AG04450 (cell line): ENCODE data around the gene IL15. TPM values are rescaled to one million over a fixed set of nuclear protein-coding genes. Genes with fewer than 3 reads are reported as not detected.
"Not testable (repeated sequence)": the region's sequence is repeated elsewhere in the genome, so short reads cannot be mapped to it uniquely, and the experiment has no call there.

ENCODE experiments used
- CTCF ChIA-PET: fragments of 300-600, 350-600 bp; formaldehyde crosslinking; extraction: SDS; loops from one replicate; lab custom pipeline; 2022; ENCODE audit warnings: antibody characterized with exemption, inconsistent platforms; lab: Charles Lee
- POLR2A ChIA-PET: fragments of 350-600 bp; formaldehyde crosslinking; extraction: SDS; loops from one replicate; lab custom pipeline; 2021; ENCODE audit warnings: antibody characterized with exemption, inconsistent platforms; lab: Yijun Ruan, JAX
- DNase-seq: peaks from one replicate; pipeline ENCODE4 v3.0.0-alpha.2; 2011; ENCODE audit warnings: low read depth, low spot score
- H3K27ac ChIP-seq: one replicate; pipeline ENCODE4 v1.5.1; 2012; ENCODE audit warnings: low read depth, low read length, control low read depth
- H3K27me3 ChIP-seq: one replicate; pipeline ENCODE4 v1.6.0; 2012; ENCODE audit warnings: low read length; ENCODE audit not compliant: control insufficient read depth, insufficient read depth
- H3K4me3 ChIP-seq: 2 replicates; pipeline ENCODE4 v1.5.1; 2011; ENCODE audit warnings: mild to moderate bottlenecking, low read depth, low read length, control low read depth
- H3K9me3 ChIP-seq: 2 replicates; pipeline ENCODE4 v1.5.1; 2012; ENCODE audit warnings: low read length; ENCODE audit not compliant: control insufficient read depth, insufficient read depth
- polyA plus RNA-seq: library from polyadenylated mRNA; depleted of rRNA; stranded (reverse); fragments of >200 nt; gene quantifications from 2 replicates; pipeline ENCODE4 v1.2.3, GENCODE V29; 2011
- TF ChIP-seq, protein P1 (sequence below): IDR thresholded peaks from 2 replicates; pipeline ENCODE4 v1.5.1; 2011; ENCODE audit warnings: low read depth, low read length, control low read depth, inconsistent platforms

Gene IL15
- polyA plus RNA-seq, 1 experiment: 10.9 TPM

DNA sequence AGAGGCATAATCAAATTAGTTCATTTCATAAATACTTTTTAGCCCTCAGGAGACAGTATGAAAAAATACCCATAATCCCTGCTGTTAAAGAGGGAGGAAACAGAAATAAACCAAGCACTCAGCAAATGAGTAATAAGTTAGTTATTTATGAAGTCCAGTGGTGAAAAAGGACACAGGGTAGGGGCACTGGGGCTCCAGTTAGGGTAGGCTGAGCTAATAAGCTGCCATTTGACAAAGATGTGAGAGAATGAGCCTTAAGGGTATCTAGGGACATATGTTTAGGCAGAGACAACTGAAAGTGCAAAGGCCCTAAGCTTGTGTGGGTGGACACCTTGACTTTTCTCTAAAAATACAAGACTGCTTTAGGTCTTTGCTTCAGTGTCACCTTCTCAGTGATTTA lies 94.4 kb downstream of the IL15 start:
- Histone ChIP-seq H3K4me3 (no peak overlapping the region), H3K27me3 (no peaks in the 10 kb centered on the region), H3K9me3 (no peaks in the 10 kb centered on the region; the same call in 1 of the 2 replicates), H3K27ac (no peak overlapping the region)
- ChIA-PET CTCF (no interaction called here), POLR2A (no interaction called here)
- no peak for DNase-seq
- TF ChIP-seq, protein P1, sequence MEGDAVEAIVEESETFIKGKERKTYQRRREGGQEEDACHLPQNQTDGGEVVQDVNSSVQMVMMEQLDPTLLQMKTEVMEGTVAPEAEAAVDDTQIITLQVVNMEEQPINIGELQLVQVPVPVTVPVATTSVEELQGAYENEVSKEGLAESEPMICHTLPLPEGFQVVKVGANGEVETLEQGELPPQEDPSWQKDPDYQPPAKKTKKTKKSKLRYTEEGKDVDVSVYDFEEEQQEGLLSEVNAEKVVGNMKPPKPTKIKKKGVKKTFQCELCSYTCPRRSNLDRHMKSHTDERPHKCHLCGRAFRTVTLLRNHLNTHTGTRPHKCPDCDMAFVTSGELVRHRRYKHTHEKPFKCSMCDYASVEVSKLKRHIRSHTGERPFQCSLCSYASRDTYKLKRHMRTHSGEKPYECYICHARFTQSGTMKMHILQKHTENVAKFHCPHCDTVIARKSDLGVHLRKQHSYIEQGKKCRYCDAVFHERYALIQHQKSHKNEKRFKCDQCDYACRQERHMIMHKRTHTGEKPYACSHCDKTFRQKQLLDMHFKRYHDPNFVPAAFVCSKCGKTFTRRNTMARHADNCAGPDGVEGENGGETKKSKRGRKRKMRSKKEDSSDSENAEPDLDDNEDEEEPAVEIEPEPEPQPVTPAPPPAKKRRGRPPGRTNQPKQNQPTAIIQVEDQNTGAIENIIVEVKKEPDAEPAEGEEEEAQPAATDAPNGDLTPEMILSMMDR: no peak

DNA sequence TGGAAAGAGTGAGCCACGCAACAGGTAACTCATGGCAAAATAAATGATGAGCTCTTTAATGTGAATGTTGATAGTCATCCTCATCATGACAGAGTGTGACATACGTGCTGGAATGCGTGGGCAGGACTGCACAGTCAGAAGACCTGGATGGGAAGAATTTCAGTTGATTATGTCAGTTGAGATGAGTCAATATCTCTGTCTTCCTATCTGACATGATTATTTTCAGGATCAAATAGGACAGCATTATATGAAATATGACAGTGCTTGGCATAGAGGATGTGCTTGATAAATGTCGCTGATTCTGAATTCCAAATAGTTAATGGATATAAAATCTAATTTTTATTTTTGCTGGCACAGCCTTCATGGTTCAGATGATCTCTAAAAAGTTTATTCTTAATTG lies 95.1 kb downstream of the IL15 start:
- no peaks in the 10 kb centered on the region; the same call in 1 of the 2 replicates for H3K9me3 ChIP-seq
- H3K27ac ChIP-seq: no peak overlapping the region
- H3K27me3 ChIP-seq: no peaks in the 10 kb centered on the region
- no peak for DNase-seq
- TF ChIP-seq, protein P1: no peak
- ChIA-PET CTCF (no interaction called here), POLR2A (no interaction called here)
- no peak overlapping the region for H3K4me3 ChIP-seq

DNA sequence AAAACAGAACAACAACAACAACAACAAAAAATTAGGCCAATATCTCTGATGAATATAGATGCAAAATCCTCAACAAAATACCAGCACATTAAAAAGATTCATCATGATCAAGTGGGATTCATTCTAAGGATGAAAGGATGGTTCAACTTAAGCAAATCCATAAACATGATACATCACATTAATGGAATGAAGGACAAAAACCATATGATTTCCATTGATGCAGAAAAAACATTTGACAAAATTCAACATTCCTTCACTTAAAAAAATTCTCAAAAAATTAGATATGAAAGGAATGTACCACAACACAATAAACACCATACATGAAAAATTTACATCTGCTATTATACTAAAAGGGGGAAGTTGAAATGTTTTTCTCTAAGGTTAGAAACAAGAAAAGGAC lies 103.3 kb downstream of the IL15 start:
- H3K27ac ChIP-seq: no peak overlapping the region
- TF ChIP-seq, protein P1: no peak
- H3K9me3 ChIP-seq: no peaks in the 10 kb centered on the region; the same call in 1 of the 2 replicates
- CTCF ChIA-PET: no interaction called here
- no peak overlapping the region for H3K4me3 ChIP-seq
- POLR2A ChIA-PET: no interaction called here
- H3K27me3 ChIP-seq: no peaks in the 10 kb centered on the region
- no peak for DNase-seq

DNA sequence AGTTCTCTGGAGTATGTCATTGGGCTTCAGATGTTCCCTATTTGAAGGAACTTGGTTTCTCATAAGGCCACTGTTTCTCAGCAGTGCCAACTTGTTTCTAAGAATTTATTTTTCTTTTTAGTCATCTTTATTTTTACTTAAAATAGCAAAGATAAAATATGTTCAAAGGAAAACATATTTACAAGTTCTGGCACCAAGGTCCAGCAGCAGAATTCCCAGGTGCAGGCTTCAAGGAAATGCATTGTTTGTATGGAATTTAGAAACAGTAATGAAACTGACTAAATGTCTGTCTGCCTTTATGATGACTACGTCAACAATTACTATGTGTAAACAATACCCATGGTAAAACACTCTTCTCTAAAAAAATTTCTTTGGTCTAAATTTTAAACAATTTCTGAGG lies 109.6 kb downstream of the IL15 start:
- no peak overlapping the region for H3K27ac ChIP-seq
- ChIA-PET CTCF (no interaction called here), POLR2A (no interaction called here)
- TF ChIP-seq, protein P1: no peak
- no peak overlapping the region for H3K4me3 ChIP-seq
- no peaks in the 10 kb centered on the region for H3K9me3 ChIP-seq
- no peaks in the 10 kb centered on the region for H3K27me3 ChIP-seq
- DNase-seq: no peak

DNA sequence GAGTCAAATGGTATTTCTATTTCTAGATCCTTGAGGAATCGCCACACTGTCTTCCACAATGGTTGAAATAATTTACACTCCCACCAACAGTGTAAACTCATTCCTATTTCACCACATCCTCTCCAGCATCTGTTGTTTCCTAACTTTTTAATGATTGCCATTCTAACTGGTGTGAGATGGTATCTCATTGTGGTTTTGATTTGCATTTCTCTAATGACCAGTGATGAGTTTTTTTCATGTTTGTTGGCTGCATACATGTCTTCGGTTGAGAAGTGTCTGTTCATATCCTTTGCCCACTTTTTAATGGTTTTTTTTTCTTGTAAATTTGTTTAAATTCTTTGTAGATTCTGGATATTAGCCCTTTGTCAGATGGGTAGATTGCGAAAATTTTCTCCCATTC lies 115.4 kb downstream of the IL15 start:
- H3K9me3 ChIP-seq, H3K27me3 ChIP-seq, POLR2A ChIA-PET, H3K27ac ChIP-seq, H3K4me3 ChIP-seq, DNase-seq, CTCF ChIA-PET: not testable (repeated sequence)

DNA sequence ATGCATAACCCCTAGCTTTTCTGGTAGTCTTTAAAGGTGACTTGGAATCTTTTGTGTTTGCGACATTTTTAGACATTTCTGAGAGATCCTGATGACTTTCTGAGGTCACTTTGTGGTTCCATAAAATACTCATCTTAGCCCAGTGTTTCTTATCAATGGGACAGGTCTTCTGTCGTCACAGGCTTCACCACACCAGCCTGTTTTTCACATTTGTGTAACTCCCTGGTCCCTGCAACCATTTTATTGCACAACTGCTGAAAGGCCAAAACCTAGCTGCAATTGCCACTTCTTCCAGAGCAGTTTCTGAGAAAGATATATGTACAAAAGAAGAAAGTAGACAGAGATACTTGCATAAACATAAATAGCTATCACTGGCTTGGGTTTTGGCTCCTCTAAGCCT lies 120.9 kb downstream of the IL15 start:
- H3K27me3 ChIP-seq: no peaks in the 10 kb centered on the region
- H3K27ac ChIP-seq: no peak overlapping the region
- no peak overlapping the region for H3K4me3 ChIP-seq
- ChIA-PET POLR2A (no interaction called here), CTCF (no interaction called here)
- DNase-seq: no peak
- TF ChIP-seq, protein P1: no peak
- no peaks in the 10 kb centered on the region for H3K9me3 ChIP-seq
